Adipocyte (in vitro differentiated cells): ENCODE data around the gene GALNT17.
"Not testable (repeated sequence)": the region's sequence is repeated elsewhere in the genome, so short reads cannot be mapped to it uniquely, and the experiment has no call there.

ENCODE experiments used
- DNase-seq: peaks from one replicate; pipeline ENCODE4 v3.0.0-alpha.2; 2015; ENCODE audit warnings: low read depth
- H3K27me3 ChIP-seq: replicated peaks from 2 replicates; pipeline ENCODE4 v1.7.0; 2013; ENCODE audit warnings: mild to moderate bottlenecking, low read length, moderate library complexity; ENCODE audit not compliant: control insufficient read depth, insufficient read depth
- H3K36me3 ChIP-seq: 2 replicates; pipeline ENCODE4 v1.7.0; 2013; ENCODE audit warnings: low read length, mild to moderate bottlenecking, moderate library complexity; ENCODE audit not compliant: control insufficient read depth, insufficient read depth, severe bottlenecking
- H3K4me1 ChIP-seq: 2 replicates; pipeline ENCODE4 v1.7.0; 2013; ENCODE audit warnings: mild to moderate bottlenecking, low read length, moderate library complexity; ENCODE audit not compliant: control insufficient read depth, insufficient read depth
- H3K4me3 ChIP-seq: 2 replicates; pipeline ENCODE4 v1.7.0; 2013; ENCODE audit warnings: mild to moderate bottlenecking, low read length, moderate library complexity
- H3K9ac ChIP-seq: 2 replicates; pipeline ENCODE4 v1.7.0; 2013; ENCODE audit warnings: mild to moderate bottlenecking, low read length, moderate library complexity
- H3K9me3 ChIP-seq: 2 replicates; pipeline ENCODE4 v1.7.0; 2013; ENCODE audit warnings: mild to moderate bottlenecking, low read length, moderate library complexity; ENCODE audit not compliant: control insufficient read depth

Gene GALNT17

GRCh38 chr7:71733107-71733870 is 601.3 kb downstream of the GALNT17 start:
- DNase-seq, result peak; percentile 86
- H3K9ac ChIP-seq, result no peak overlapping the region
- H3K9me3 ChIP-seq, result peaks cover 4% of the 10 kb centered on the region
- H3K27me3 ChIP-seq, result no peaks in the 10 kb centered on the region
- H3K36me3 ChIP-seq, result no peaks in the 10 kb centered on the region
- H3K4me1 ChIP-seq, result no peaks in the 10 kb centered on the region
- no peak overlapping the region for H3K4me3 ChIP-seq

- Histone ChIP-seq H3K4me1 (no peaks in the 10 kb centered on the region), H3K9me3 (no peaks in the 10 kb centered on the region), H3K4me3 (no peak overlapping the region), H3K27me3 (peaks cover 8% of the 10 kb centered on the region), H3K9ac (no peak overlapping the region), H3K36me3 (no peaks in the 10 kb centered on the region)
- DNase-seq, result peak; percentile 81
These were observed 604.1 kb downstream of the GALNT17 start for GRCh38 chr7:71735961-71736556.

- H3K4me1 ChIP-seq, DNase-seq, H3K9me3 ChIP-seq, H3K36me3 ChIP-seq, H3K4me3 ChIP-seq, H3K27me3 ChIP-seq, H3K9ac ChIP-seq: not testable (repeated sequence)
These were observed 606.1 kb downstream of the GALNT17 start for GRCh38 chr7:71737931-71738540.

GRCh38 chr7:71739520-71740173 is 607.7 kb downstream of the GALNT17 start:
- no peak overlapping the region for H3K9ac ChIP-seq
- H3K27me3 ChIP-seq, result peaks cover 8% of the 10 kb centered on the region
- no peaks in the 10 kb centered on the region for H3K36me3 ChIP-seq
- H3K4me1 ChIP-seq, result no peaks in the 10 kb centered on the region
- H3K9me3 ChIP-seq, result no peaks in the 10 kb centered on the region
- DNase-seq, result no peak
- H3K4me3 ChIP-seq, result no peak overlapping the region

GRCh38 chr7:71740174-71740560 is 608.2 kb downstream of the GALNT17 start:
- no peak for DNase-seq
- Histone ChIP-seq H3K9ac (no peak overlapping the region), H3K27me3 (peaks cover 8% of the 10 kb centered on the region), H3K4me1 (no peaks in the 10 kb centered on the region), H3K9me3 (no peaks in the 10 kb centered on the region), H3K4me3 (no peak overlapping the region), H3K36me3 (no peaks in the 10 kb centered on the region)

- Histone ChIP-seq H3K36me3 (no peaks in the 10 kb centered on the region), H3K4me1 (no peaks in the 10 kb centered on the region), H3K9me3 (peaks cover 8% of the 10 kb centered on the region), H3K4me3 (no peak overlapping the region), H3K9ac (no peak overlapping the region), H3K27me3 (peaks cover 9% of the 10 kb centered on the region)
- DNase-seq, result no peak
These were observed 614.1 kb downstream of the GALNT17 start for GRCh38 chr7:71746006-71746405.

GRCh38 chr7:71750290-71750689 is 618.3 kb downstream of the GALNT17 start:
- peaks cover 26% of the 10 kb centered on the region for H3K27me3 ChIP-seq
- H3K9ac ChIP-seq, result no peak overlapping the region
- H3K36me3 ChIP-seq, result no peaks in the 10 kb centered on the region
- no peak overlapping the region for H3K4me3 ChIP-seq
- DNase-seq, result no peak
- H3K4me1 ChIP-seq, result no peaks in the 10 kb centered on the region
- H3K9me3 ChIP-seq, result peaks cover 12% of the 10 kb centered on the region

- no peaks in the 10 kb centered on the region for H3K36me3 ChIP-seq
- peak; percentile 29 for DNase-seq
- peaks cover 26% of the 10 kb centered on the region for H3K27me3 ChIP-seq
- no peak overlapping the region for H3K4me3 ChIP-seq
- H3K9ac ChIP-seq, result no peak overlapping the region
- no peaks in the 10 kb centered on the region for H3K4me1 ChIP-seq
- H3K9me3 ChIP-seq, result peaks cover 18% of the 10 kb centered on the region
These were observed 620.4 kb downstream of the GALNT17 start for GRCh38 chr7:71752171-71752935.

GRCh38 chr7:71753236-71753635 is 621.3 kb downstream of the GALNT17 start:
- H3K4me1 ChIP-seq, result no peaks in the 10 kb centered on the region
- H3K36me3 ChIP-seq, result no peaks in the 10 kb centered on the region
- H3K27me3 ChIP-seq, result peaks cover 26% of the 10 kb centered on the region
- H3K4me3 ChIP-seq, result no peak overlapping the region
- peaks cover 18% of the 10 kb centered on the region for H3K9me3 ChIP-seq
- no peak overlapping the region for H3K9ac ChIP-seq
- no peak for DNase-seq

GRCh38 chr7:71753956-71754664 is 622.2 kb downstream of the GALNT17 start:
- no peaks in the 10 kb centered on the region for H3K4me1 ChIP-seq
- peaks cover 26% of the 10 kb centered on the region for H3K27me3 ChIP-seq
- no peak overlapping the region for H3K9ac ChIP-seq
- H3K4me3 ChIP-seq, result no peak overlapping the region
- H3K36me3 ChIP-seq, result no peaks in the 10 kb centered on the region
- peaks cover 13% of the 10 kb centered on the region for H3K9me3 ChIP-seq
- no peak for DNase-seq
